ENCODE results near the gene CRHR1. TPM values are rescaled to one million over a fixed set of nuclear protein-coding genes. Genes with fewer than 3 reads are reported as not detected.

The CRHR1 gene
- total RNA-seq, 1 experiment from 2014 or later = 1.6 TPM

DNA sequence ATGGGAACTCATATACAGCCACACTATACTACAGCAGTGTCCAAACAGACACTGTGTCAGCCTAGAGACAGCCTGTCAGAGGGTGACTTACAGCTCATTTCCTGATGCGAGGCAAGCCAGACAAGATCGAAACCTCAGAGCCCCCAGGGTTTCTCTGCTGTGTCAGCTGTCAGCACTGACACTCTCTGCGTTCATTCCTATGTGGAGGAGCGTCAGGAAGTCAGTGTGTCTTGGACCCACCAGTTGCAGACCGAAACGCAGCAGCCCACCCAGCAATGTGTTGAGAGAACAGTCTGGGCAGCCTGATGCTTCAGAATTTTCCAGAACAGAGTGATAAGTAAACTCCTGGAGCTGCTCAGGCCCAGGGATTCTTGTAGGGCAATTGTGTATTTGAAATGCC is 89.6 kb downstream of the CRHR1 start (continued):
- TF ChIP-seq, protein P1, sequence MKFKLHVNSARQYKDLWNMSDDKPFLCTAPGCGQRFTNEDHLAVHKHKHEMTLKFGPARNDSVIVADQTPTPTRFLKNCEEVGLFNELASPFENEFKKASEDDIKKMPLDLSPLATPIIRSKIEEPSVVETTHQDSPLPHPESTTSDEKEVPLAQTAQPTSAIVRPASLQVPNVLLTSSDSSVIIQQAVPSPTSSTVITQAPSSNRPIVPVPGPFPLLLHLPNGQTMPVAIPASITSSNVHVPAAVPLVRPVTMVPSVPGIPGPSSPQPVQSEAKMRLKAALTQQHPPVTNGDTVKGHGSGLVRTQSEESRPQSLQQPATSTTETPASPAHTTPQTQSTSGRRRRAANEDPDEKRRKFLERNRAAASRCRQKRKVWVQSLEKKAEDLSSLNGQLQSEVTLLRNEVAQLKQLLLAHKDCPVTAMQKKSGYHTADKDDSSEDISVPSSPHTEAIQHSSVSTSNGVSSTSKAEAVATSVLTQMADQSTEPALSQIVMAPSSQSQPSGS (CRISPR knock-in tag; IDR thresholded peaks at IDR 0.05; ENCODE audit: borderline replicate concordance, low read depth) = no peak
- TF ChIP-seq ZNF423 (CRISPR knock-in tag; IDR thresholded peaks at IDR 0.05) = no peak
- TF ChIP-seq FOXK1 (CRISPR knock-in tag; IDR thresholded peaks at IDR 0.05) = no peak
- TF ChIP-seq FOXJ3 (CRISPR knock-in tag; IDR thresholded peaks at IDR 0.05; ENCODE audit: borderline replicate concordance) = no peak
- TF ChIP-seq EMX1 (CRISPR knock-in tag; IDR thresholded peaks at IDR 0.05) = no peak
- no peak for TF ChIP-seq RELA (CRISPR knock-in tag; IDR thresholded peaks at IDR 0.05; ENCODE audit: borderline replicate concordance)
- TF ChIP-seq ESRRA (CRISPR knock-in tag; IDR thresholded peaks at IDR 0.05; ENCODE audit: borderline replicate concordance) = no peak
- no peak for TF ChIP-seq ZNF512 (CRISPR knock-in tag; IDR thresholded peaks at IDR 0.05; ENCODE audit: borderline replicate concordance)
- TF ChIP-seq ZNF671 (CRISPR knock-in tag; IDR thresholded peaks at IDR 0.05) = no peak
- no peak for TF ChIP-seq ZNF263 (CRISPR knock-in tag; IDR thresholded peaks at IDR 0.05; ENCODE audit: low read depth)
- TF ChIP-seq ZBTB21 (CRISPR knock-in tag; IDR thresholded peaks at IDR 0.05; ENCODE audit: borderline replicate concordance) = no peak

DNA sequence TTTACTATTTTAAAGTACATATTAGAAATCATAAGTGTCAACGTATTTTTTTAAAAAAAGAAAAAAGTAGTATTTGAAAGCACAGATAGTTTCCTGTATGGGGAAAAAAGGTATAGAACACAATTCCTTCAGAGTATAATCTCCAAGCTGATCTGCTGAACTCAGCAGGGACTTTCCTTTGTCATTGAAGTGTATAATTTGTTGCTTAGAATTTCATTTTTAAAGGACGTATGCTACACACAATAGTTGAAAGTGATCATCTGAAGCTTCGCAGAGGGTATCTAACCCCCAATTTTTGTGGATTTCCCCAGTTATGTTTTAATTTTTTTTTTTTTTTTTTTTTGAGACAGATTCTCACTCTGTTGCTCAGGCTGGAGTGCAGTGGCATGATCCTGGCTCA is 90.0 kb downstream of the CRHR1 start:
- Mint-ChIP-seq H3K27me3 (ENCODE audit: low read depth) (peaks cover 10% of the 10 kb centered on the region; the same call in 1 of the 2 replicates), H3K4me3 (no peak overlapping the region), H3K9me3 (peaks cover 6% of the 10 kb centered on the region; the same call in 1 of the 2 replicates), H3K4me1 (peaks cover 8% of the 10 kb centered on the region), H3K36me3 (no peaks in the 10 kb centered on the region), H3K27ac (no peak overlapping the region)
- no peak for TF ChIP-seq ZNF232 (CRISPR knock-in tag; IDR thresholded peaks at IDR 0.05)
- no peak for TF ChIP-seq GRHL2 (CRISPR knock-in tag; IDR thresholded peaks at IDR 0.05; ENCODE audit: insufficient replicate concordance, severe bottlenecking)
- no peak for TF ChIP-seq ZNF263 (CRISPR knock-in tag; IDR thresholded peaks at IDR 0.05; ENCODE audit: low read depth)
- TF ChIP-seq ZNF416 (CRISPR knock-in tag; IDR thresholded peaks at IDR 0.05) = no peak
- TF ChIP-seq ETV6 (CRISPR knock-in tag; IDR thresholded peaks at IDR 0.05) = no peak
- TF ChIP-seq MAX (CRISPR knock-in tag; IDR thresholded peaks at IDR 0.05) = no peak
- TF ChIP-seq CREB1 (CRISPR knock-in tag; IDR thresholded peaks at IDR 0.05) = no peak
- no peak for TF ChIP-seq HMGA2 (CRISPR knock-in tag; IDR thresholded peaks at IDR 0.05)
- no peak for TF ChIP-seq ZNF512 (CRISPR knock-in tag; IDR thresholded peaks at IDR 0.05; ENCODE audit: borderline replicate concordance)
- TF ChIP-seq ZSCAN18 (CRISPR knock-in tag; IDR thresholded peaks at IDR 0.05) = no peak
- TF ChIP-seq, protein P1 (CRISPR knock-in tag; IDR thresholded peaks at IDR 0.05; ENCODE audit: borderline replicate concordance, low read depth) = no peak
- ATAC-seq = no peak
- CTCF ChIA-PET = interaction anchor here (1.5 kb wide), 1 partner anchor 234 kb away, joined by 3 read pairs; no protein-coding TSS in a partner anchor
- POLR2A ChIA-PET = no interaction called here
- DNase-seq (ENCODE audit: low spot score) = no peak
